Measurements from ENCODE around the gene WRAP73. TPM values are rescaled to one million over a fixed set of nuclear protein-coding genes. Genes with fewer than 3 reads are reported as not detected.
"Not testable (repeated sequence)": the region's sequence is repeated elsewhere in the genome, so short reads cannot be mapped to it uniquely, and the experiment has no call there.

Gene WRAP73
- polyA plus RNA-seq, 3 donors: 16.4 to 19.5 (median 17.0) TPM

- no peak for DNase-seq (ENCODE audit: low read depth in 3 of 3, low spot score in 2 of 3)
Measured at GRCh38 chr1:3599816-3600215, 50.1 kb downstream of the WRAP73 start.

- no peak for DNase-seq (ENCODE audit: low read depth in 3 of 3, low spot score in 2 of 3)
Measured at GRCh38 chr1:3599286-3599811, 50.6 kb downstream of the WRAP73 start.

- DNase-seq (ENCODE audit: low read depth in 3 of 3, low spot score in 2 of 3): no peak
Measured at GRCh38 chr1:3598522-3599285, 51.2 kb downstream of the WRAP73 start.

GRCh38 chr1:3598051-3598491 is 51.8 kb downstream of the WRAP73 start:
- DNase-seq (ENCODE audit: low read depth in 3 of 3, low spot score in 2 of 3): no peak

GRCh38 chr1:3597599-3597964 is 52.3 kb downstream of the WRAP73 start:
- no peak for DNase-seq (ENCODE audit: low read depth in 3 of 3, low spot score in 2 of 3)

GRCh38 chr1:3596663-3597598 is 53.0 kb downstream of the WRAP73 start:
- DNase-seq (ENCODE audit: low read depth in 3 of 3, low spot score in 2 of 3): no peak

GRCh38 chr1:3595949-3596348 is 54.0 kb downstream of the WRAP73 start:
- no peak for DNase-seq (ENCODE audit: low read depth in 3 of 3, low spot score in 2 of 3)

- no peak for DNase-seq (ENCODE audit: low read depth in 3 of 3, low spot score in 2 of 3)
Measured at GRCh38 chr1:3594706-3595377, 55.1 kb downstream of the WRAP73 start.

GRCh38 chr1:3593745-3594144 is 56.2 kb downstream of the WRAP73 start:
- DNase-seq (ENCODE audit: low read depth in 3 of 3, low spot score in 2 of 3): no peak

- DNase-seq (ENCODE audit: low read depth in 3 of 3, low spot score in 2 of 3): no peak
Measured at GRCh38 chr1:3593334-3593733, 56.6 kb downstream of the WRAP73 start.

- DNase-seq (ENCODE audit: low read depth in 3 of 3, low spot score in 2 of 3): no peak
Measured at GRCh38 chr1:3590951-3591865, 58.7 kb downstream of the WRAP73 start.

- no peak for DNase-seq (ENCODE audit: low read depth in 3 of 3, low spot score in 2 of 3)
Measured at GRCh38 chr1:3590139-3590763, 59.7 kb downstream of the WRAP73 start.

- no peak for DNase-seq (ENCODE audit: low read depth in 3 of 3, low spot score in 2 of 3)
Measured at GRCh38 chr1:3588395-3588794, 61.5 kb downstream of the WRAP73 start.

- no peak for DNase-seq (ENCODE audit: low read depth in 3 of 3, low spot score in 2 of 3)
Measured at GRCh38 chr1:3586986-3587759, 62.7 kb downstream of the WRAP73 start.

- no peak for DNase-seq (ENCODE audit: low read depth in 3 of 3, low spot score in 2 of 3)
Measured at GRCh38 chr1:3585940-3586568, 63.8 kb downstream of the WRAP73 start.

GRCh38 chr1:3585353-3585868 is 64.5 kb downstream of the WRAP73 start:
- DNase-seq (ENCODE audit: low read depth in 3 of 3, low spot score in 2 of 3): not testable (repeated sequence)

- DNase-seq (ENCODE audit: low read depth in 3 of 3, low spot score in 2 of 3): no peak
Measured at GRCh38 chr1:3584915-3585314, 65.0 kb downstream of the WRAP73 start.

GRCh38 chr1:3583751-3584150 is 66.2 kb downstream of the WRAP73 start:
- not testable (repeated sequence) for DNase-seq (ENCODE audit: low read depth in 3 of 3, low spot score in 2 of 3)
